Esophagus squamous epithelium (tissue), 5 donors: ENCODE results near the gene SCAF11. TPM values are rescaled to one million over a fixed set of nuclear protein-coding genes. Genes with fewer than 3 reads are reported as not detected.

Experiments used
- DNase-seq: peaks from one replicate; lab custom pipeline; 2025; lab: John Stamatoyannopoulos, UW
- H3K27ac ChIP-seq, 4 donors: fragments of 200-600 bp; sonication (generic); one replicate each; pipeline ENCODE4 v1.5.1; 2016 to 2019; ENCODE audit warnings: mild to moderate bottlenecking in 1 of 4
- H3K27me3 ChIP-seq, 4 donors: fragments of 200-600 bp; sonication (generic); 1 replicate in 3 of 4; 2 replicates in 1 of 4; pipeline versions ENCODE4 v1.5.1 to v1.6.0; 2017 to 2021; ENCODE audit warnings: antibody characterized with exemption in 1 of 4
- H3K36me3 ChIP-seq, 3 donors: fragments of 200-600 bp; sonication (generic); one replicate each; pipeline ENCODE4 v1.5.1; 2016 to 2019
- H3K4me1 ChIP-seq, 3 donors: fragments of 200-600 bp; sonication (generic); one replicate each; pipeline ENCODE4 v1.5.1; 2017 to 2019
- H3K4me3 ChIP-seq, 4 donors: fragments of 200-600 bp; sonication (generic); 1 replicate in 3 of 4; 2 replicates in 1 of 4; pipeline ENCODE4 v1.5.1; 2016 to 2019; ENCODE audit warnings: mild to moderate bottlenecking in 2 of 4, moderate library complexity in 1 of 4
- H3K9me3 ChIP-seq, 3 donors: fragments of 200-600 bp; sonication (generic); one replicate each; pipeline ENCODE4 v1.5.1; 2016 to 2019
- POLR2A ChIP-seq, 4 donors: fragments of 450-650 bp; IDR thresholded peaks; one replicate each; pipeline ENCODE4 v1.6.1; 2017; ENCODE audit warnings: antibody characterized with exemption in 4 of 4, mild to moderate bottlenecking in 4 of 4, moderate library complexity in 3 of 4
- WGBS, 2 donors: methylation state at CpG; one replicate each; pipeline ENCODE4 v1.1.5; 2018; 5-methylcytosine and 5-hydroxymethylcytosine counted together
- intact Hi-C: fragments of 100-400 bp; cut with DNase I; formaldehyde crosslinking; loops from one replicate; pipeline ENCODE4 v1.15.0; 2022
- total RNA-seq, 4 donors: library from RNA; depleted of rRNA; stranded (reverse); fragments of >200 nt; gene quantifications; one replicate each; pipeline ENCODE4 v1.1.0, GENCODE V29; 2016
- TF ChIP-seq, protein P1 (sequence below), 6 experiments: fragments of 450-650 bp in 4 of 6; fragments of 200-600 bp in 2 of 6; sonication (generic) in 2 of 6; IDR thresholded peaks; one replicate each; pipeline ENCODE4 v1.5.1; 2016 to 2019; ENCODE audit warnings: antibody characterized with exemption in 6 of 6, mild to moderate bottlenecking in 4 of 6, moderate library complexity in 4 of 6
- donor health status: DM: yes; HTN: yes; CAD: no.

Gene SCAF11
- total RNA-seq, 4 donors from 2014 or later: 65.9 to 123 (median 101) TPM

DNA sequence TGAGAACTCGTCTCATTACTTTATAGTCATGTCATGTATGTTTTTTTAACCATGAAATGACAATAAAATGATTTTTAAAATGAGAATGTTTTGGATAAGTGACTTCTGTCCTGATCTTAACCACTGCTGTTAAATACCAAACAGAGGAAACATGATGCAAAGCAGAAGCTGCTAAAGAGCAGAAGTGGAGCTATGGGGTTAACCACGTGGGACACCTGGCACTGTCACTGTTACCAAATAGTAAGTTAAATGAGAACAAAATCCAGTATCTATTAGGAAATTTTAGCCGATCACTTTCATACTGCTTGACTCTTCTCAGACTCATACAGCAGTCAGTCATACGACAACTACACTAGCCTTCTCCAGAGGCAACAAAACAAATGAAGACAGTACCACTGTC is 82.4 kb downstream of the SCAF11 start:
- Histone ChIP-seq H3K9me3 (no peaks in the 10 kb centered on the region), H3K4me3 (no peak overlapping the region), H3K27ac (no peak overlapping the region), H3K4me1 (no peaks in the 10 kb centered on the region), H3K27me3 (no peaks in the 10 kb centered on the region), H3K36me3 (peaks cover 0 to 39% (median 4%) of the 10 kb centered on the region in 3 donors)
- intact Hi-C loops: no loop called here
- 73 to 76% methylated on average over 4 of the region's 4 CpGs for WGBS, 2 donors
- no peak for DNase-seq
- no peak for TF ChIP-seq POLR2A (IDR thresholded peaks at IDR 0.05)
- TF ChIP-seq, protein P1, sequence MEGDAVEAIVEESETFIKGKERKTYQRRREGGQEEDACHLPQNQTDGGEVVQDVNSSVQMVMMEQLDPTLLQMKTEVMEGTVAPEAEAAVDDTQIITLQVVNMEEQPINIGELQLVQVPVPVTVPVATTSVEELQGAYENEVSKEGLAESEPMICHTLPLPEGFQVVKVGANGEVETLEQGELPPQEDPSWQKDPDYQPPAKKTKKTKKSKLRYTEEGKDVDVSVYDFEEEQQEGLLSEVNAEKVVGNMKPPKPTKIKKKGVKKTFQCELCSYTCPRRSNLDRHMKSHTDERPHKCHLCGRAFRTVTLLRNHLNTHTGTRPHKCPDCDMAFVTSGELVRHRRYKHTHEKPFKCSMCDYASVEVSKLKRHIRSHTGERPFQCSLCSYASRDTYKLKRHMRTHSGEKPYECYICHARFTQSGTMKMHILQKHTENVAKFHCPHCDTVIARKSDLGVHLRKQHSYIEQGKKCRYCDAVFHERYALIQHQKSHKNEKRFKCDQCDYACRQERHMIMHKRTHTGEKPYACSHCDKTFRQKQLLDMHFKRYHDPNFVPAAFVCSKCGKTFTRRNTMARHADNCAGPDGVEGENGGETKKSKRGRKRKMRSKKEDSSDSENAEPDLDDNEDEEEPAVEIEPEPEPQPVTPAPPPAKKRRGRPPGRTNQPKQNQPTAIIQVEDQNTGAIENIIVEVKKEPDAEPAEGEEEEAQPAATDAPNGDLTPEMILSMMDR (IDR thresholded peaks at IDR 0.05): no peak

- no peak for DNase-seq
- no peak overlapping the region for H3K4me3 ChIP-seq
- intact Hi-C loops: no loop called here
- H3K36me3 ChIP-seq: peaks cover 0 to 80% (median 8%) of the 10 kb centered on the region in 3 donors
- H3K4me1 ChIP-seq: no peaks in the 10 kb centered on the region
- H3K27me3 ChIP-seq: no peaks in the 10 kb centered on the region
- 88 to 96% methylated on average over 1 of the region's 1 CpG for WGBS, 2 donors
- H3K9me3 ChIP-seq: no peaks in the 10 kb centered on the region
- TF ChIP-seq, protein P1 (IDR thresholded peaks at IDR 0.05): no peak
- no peak for TF ChIP-seq POLR2A (IDR thresholded peaks at IDR 0.05)
- no peak overlapping the region for H3K27ac ChIP-seq
These were observed 92.3 kb downstream of the SCAF11 start for GRCh38 chr12:45898094-45898493.

- Histone ChIP-seq H3K4me3 (no peak overlapping the region), H3K27ac (no peak overlapping the region), H3K4me1 (no peaks in the 10 kb centered on the region), H3K36me3 (peaks cover 0 to 88% (median 17%) of the 10 kb centered on the region in 3 donors), H3K27me3 (no peaks in the 10 kb centered on the region), H3K9me3 (no peaks in the 10 kb centered on the region)
- 91 to 96% methylated on average over 4 of the region's 4 CpGs for WGBS, 2 donors
- TF ChIP-seq POLR2A (IDR thresholded peaks at IDR 0.05): no peak
- TF ChIP-seq, protein P1 (IDR thresholded peaks at IDR 0.05): no peak
- intact Hi-C loops: no loop called here
- DNase-seq: no peak
These were observed 94.4 kb downstream of the SCAF11 start for GRCh38 chr12:45895961-45896360.

GRCh38 chr12:45893240-45893639 is 97.1 kb downstream of the SCAF11 start:
- no peak overlapping the region for H3K4me3 ChIP-seq
- no peaks in the 10 kb centered on the region for H3K9me3 ChIP-seq
- H3K4me1 ChIP-seq: no peaks in the 10 kb centered on the region
- WGBS, 2 donors: 62 to 69% methylated on average over 4 of the region's 4 CpGs
- H3K36me3 ChIP-seq: peaks cover 0 to 73% (median 17%) of the 10 kb centered on the region in 3 donors
- no peaks in the 10 kb centered on the region for H3K27me3 ChIP-seq
- TF ChIP-seq, protein P1 (IDR thresholded peaks at IDR 0.05): no peak
- TF ChIP-seq POLR2A (IDR thresholded peaks at IDR 0.05): no peak
- intact Hi-C loops: no loop called here
- no peak overlapping the region for H3K27ac ChIP-seq
- no peak for DNase-seq

GRCh38 chr12:45890276-45890675 is 100.1 kb downstream of the SCAF11 start:
- no peak for TF ChIP-seq POLR2A (IDR thresholded peaks at IDR 0.05)
- TF ChIP-seq, protein P1 (IDR thresholded peaks at IDR 0.05): no peak
- H3K27ac ChIP-seq: no peak overlapping the region
- WGBS, 2 donors: 75 to 87% methylated on average over 2 of the region's 2 CpGs
- no peak for DNase-seq
- intact Hi-C loops: no loop called here
- no peaks in the 10 kb centered on the region for H3K4me1 ChIP-seq
- H3K27me3 ChIP-seq: no peaks in the 10 kb centered on the region
- H3K4me3 ChIP-seq: no peak overlapping the region
- peaks cover 5 to 68% (median 21%) of the 10 kb centered on the region in 3 donors for H3K36me3 ChIP-seq
- H3K9me3 ChIP-seq: no peaks in the 10 kb centered on the region
